GM12891 (cell line): ENCODE measurements around the gene DYNC1H1.

Experiments
- POLR2A ChIP-seq: IDR thresholded peaks from 2 replicates; pipeline ENCODE4 v1.6.1; 2011; ENCODE audit warnings: low read depth, low read length, control low read depth
- TAF1 ChIP-seq: IDR thresholded peaks from 2 replicates; pipeline ENCODE4 v1.6.1; 2011; ENCODE audit warnings: low read depth, low read length, control low read depth

DNA sequence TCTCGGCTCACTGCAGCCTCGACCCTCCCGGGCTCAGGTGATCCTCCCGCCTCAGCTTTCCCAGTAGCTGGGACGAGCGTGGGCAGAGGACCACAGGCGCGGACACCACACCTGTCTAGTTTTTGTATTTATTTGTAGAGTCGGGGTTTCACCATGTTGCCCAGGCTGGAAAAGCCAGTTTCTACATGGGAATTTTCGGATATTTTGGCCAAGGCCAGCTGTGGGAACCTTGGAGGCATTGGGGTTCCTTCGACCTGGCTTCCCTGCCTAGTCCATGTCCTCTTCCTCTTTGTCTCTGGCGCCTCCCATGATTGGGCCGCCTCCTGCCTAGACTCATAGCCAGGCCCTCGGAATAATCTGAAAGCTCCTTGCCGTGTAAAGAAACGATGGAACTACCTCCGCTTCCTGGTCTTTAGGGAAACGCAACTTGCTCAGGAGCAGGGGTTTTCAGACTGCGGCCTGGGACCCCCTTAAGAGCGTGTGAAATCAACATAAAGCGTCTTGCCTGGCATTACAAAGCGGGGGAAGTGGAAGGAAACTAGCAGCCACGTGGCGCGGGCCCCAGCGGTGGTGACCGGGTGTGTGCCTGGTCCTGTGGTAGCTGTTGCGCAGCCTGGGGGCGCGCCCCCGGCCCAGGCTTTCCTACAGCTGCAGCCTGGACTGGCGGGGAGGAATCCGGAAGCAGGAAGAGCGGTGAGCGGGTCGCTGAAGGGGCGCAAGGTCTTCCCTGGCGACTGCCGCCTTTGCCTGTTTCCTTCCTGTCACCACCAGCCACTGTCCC is 123.8 kb downstream of the DYNC1H1 start:
- TF ChIP-seq POLR2A = no peak
- no peak; the same call in 1 of the 2 replicates for TF ChIP-seq TAF1
